IMR-90 (cell line): ENCODE results near the gene AOPEP. TPM values are rescaled to one million over a fixed set of nuclear protein-coding genes. Genes with fewer than 3 reads are reported as not detected.

Experiments used
- ATAC-seq: fragments of 200-7000 bp; cut with Tn5 transposase; 2 replicates; pipeline ENCODE4 v1.9.1; 2020; ENCODE audit warnings: low read depth, mild to moderate bottlenecking, moderate library complexity
- BruUV-seq: library from RNA; stranded (reverse); fragments of 400-500 nt; replicated peaks from 2 replicates; lab custom pipeline; 2021; lab: Mats Ljungman, UMichigan
- CTCF ChIA-PET: fragments of 300-600 bp; formaldehyde crosslinking; extraction: SDS; loops from one replicate; lab custom pipeline; 2021; ENCODE audit warnings: antibody characterized with exemption; lab: Yijun Ruan, JAX
- POLR2A ChIA-PET: fragments of 300-600 bp; sonication (Branson Sonifier 250); formaldehyde crosslinking; loops from one replicate; lab custom pipeline; 2022; ENCODE audit warnings: antibody characterized with exemption; ENCODE audit not compliant: unreplicated experiment; lab: Charles Lee
- DNase-seq: peaks from one replicate; pipeline ENCODE4 v3.0.0; 2013
- H2AFZ ChIP-seq: replicated peaks from 2 replicates; pipeline ENCODE3; 2013; ENCODE audit warnings: low read length, mild to moderate bottlenecking; ENCODE audit not compliant: poor library complexity
- H2AK5ac ChIP-seq: 2 replicates; pipeline ENCODE4 v1.6.1; 2013; ENCODE audit warnings: low read depth, low read length, inconsistent platforms
- H2AK9ac ChIP-seq: replicated peaks from 2 replicates; pipeline ENCODE3; 2013; ENCODE audit warnings: mild to moderate bottlenecking, low read depth, low read length, moderate library complexity; ENCODE audit not compliant: poor library complexity
- H2BK120ac ChIP-seq: 2 replicates; pipeline ENCODE4 v1.6.1; 2013; ENCODE audit warnings: low read depth, low read length, inconsistent platforms
- H2BK15ac ChIP-seq: 3 replicates; pipeline ENCODE4 v1.6.1; 2013; ENCODE audit warnings: low read depth, low read length, inconsistent platforms
- H2BK20ac ChIP-seq: 2 replicates; pipeline ENCODE4 v1.6.1; 2013; ENCODE audit warnings: low read depth, mild to moderate bottlenecking, inconsistent platforms, low read length, moderate library complexity
- H2BK5ac ChIP-seq: 2 replicates; pipeline ENCODE4 v1.6.1; 2013; ENCODE audit warnings: mild to moderate bottlenecking, low read depth, low read length, inconsistent platforms; ENCODE audit not compliant: poor library complexity, severe bottlenecking
- H3K14ac ChIP-seq: replicated peaks from 2 replicates; pipeline ENCODE4 v1.6.1; 2013; ENCODE audit warnings: low read depth, low read length, inconsistent platforms
- H3K18ac ChIP-seq: 2 replicates; pipeline ENCODE4 v1.6.1; 2013; ENCODE audit warnings: low read depth, low read length, control low read depth
- H3K23ac ChIP-seq: 2 replicates; pipeline ENCODE4 v1.6.1; 2013; ENCODE audit warnings: low read depth, low read length, inconsistent platforms
- H3K27ac ChIP-seq: 2 replicates; pipeline ENCODE4 v1.5.1; 2013; ENCODE audit warnings: mild to moderate bottlenecking, control low read depth, low read length; ENCODE audit not compliant: insufficient read depth
- H3K27me3 ChIP-seq: 2 replicates; pipeline ENCODE4 v1.6.1; 2013; ENCODE audit warnings: low read length; ENCODE audit not compliant: control insufficient read depth, insufficient read depth
- H3K36me3 ChIP-seq: 2 replicates; pipeline ENCODE4 v1.6.1; 2013; ENCODE audit warnings: low read length, mixed read lengths; ENCODE audit not compliant: control insufficient read depth, insufficient read depth
- H3K4ac ChIP-seq: 2 replicates; pipeline ENCODE4 v1.6.1; 2013; ENCODE audit warnings: low read depth, low read length, inconsistent platforms
- H3K4me1 ChIP-seq: 2 replicates; pipeline ENCODE4 v1.6.1; 2013; ENCODE audit warnings: low read length, mixed read lengths; ENCODE audit not compliant: control insufficient read depth, insufficient read depth
- H3K4me2 ChIP-seq: 2 replicates; pipeline ENCODE4 v1.6.1; 2013; ENCODE audit warnings: low read depth, mild to moderate bottlenecking, control low read depth, low read length, moderate library complexity
- H3K4me3 ChIP-seq: 2 replicates; pipeline ENCODE4 v1.5.1; 2013; ENCODE audit warnings: low read depth, mild to moderate bottlenecking, control low read depth, low read length, moderate library complexity; ENCODE audit not compliant: insufficient read depth
- H3K56ac ChIP-seq: 2 replicates; pipeline ENCODE4 v1.6.1; 2013; ENCODE audit warnings: low read length, inconsistent platforms; ENCODE audit not compliant: insufficient read depth; ENCODE audit errors: extremely low read depth
- H3K79me1 ChIP-seq, 2 experiments: 2 replicates each; pipeline ENCODE4 v1.6.1; 2013; ENCODE audit warnings: low read length in 2 of 2, inconsistent platforms in 1 of 2, low read depth in 1 of 2
- H3K9ac ChIP-seq: 2 replicates; pipeline ENCODE4 v1.6.1; 2013; ENCODE audit warnings: low read depth, low read length, control low read depth
- H3K9me1 ChIP-seq: 2 replicates; pipeline ENCODE4 v1.6.1; 2013; ENCODE audit warnings: low read length, inconsistent platforms; ENCODE audit not compliant: insufficient read depth
- H3K9me3 ChIP-seq: 2 replicates; pipeline ENCODE4 v1.6.1; 2013; ENCODE audit warnings: low read length; ENCODE audit not compliant: control insufficient read depth, insufficient read depth
- H4K20me1 ChIP-seq: 2 replicates; pipeline ENCODE4 v1.6.1; 2013; ENCODE audit warnings: low read length, inconsistent platforms; ENCODE audit not compliant: insufficient read depth
- H4K5ac ChIP-seq: 2 replicates; pipeline ENCODE4 v1.6.1; 2013; ENCODE audit warnings: mild to moderate bottlenecking, low read depth, low read length, control low read depth
- H4K8ac ChIP-seq, 2 experiments: 2 replicates each; pipeline ENCODE4 v1.6.1; 2013; ENCODE audit warnings: low read depth in 2 of 2, low read length in 2 of 2, control low read depth in 1 of 2, inconsistent platforms in 1 of 2
- H4K91ac ChIP-seq: 2 replicates; pipeline ENCODE4 v1.6.1; 2013; ENCODE audit warnings: low read depth, low read length, inconsistent platforms; ENCODE audit not compliant: insufficient read depth
- BHLHE40 ChIP-seq: fragments of 150-350 bp; IDR thresholded peaks from 2 replicates; pipeline ENCODE4 v1.6.1; 2016; ENCODE audit warnings: mild to moderate bottlenecking, low read depth, low read length
- CHD1 ChIP-seq: IDR thresholded peaks from 2 replicates; pipeline ENCODE4 v1.6.1; 2012; ENCODE audit warnings: low read depth, low read length, improper control_type of control experiment
- ELK1 ChIP-seq: fragments of 150-350 bp; IDR thresholded peaks from 2 replicates; pipeline ENCODE4 v1.6.1; 2016; ENCODE audit warnings: low read depth, mild to moderate bottlenecking, low read length, moderate library complexity, borderline replicate concordance
- FOS ChIP-seq: fragments of 150-350 bp; IDR thresholded peaks from 2 replicates; pipeline ENCODE4 v1.6.1; 2016; ENCODE audit warnings: low read depth, low read length
- MAZ ChIP-seq: IDR thresholded peaks from 2 replicates; pipeline ENCODE4 v1.6.1; 2012; ENCODE audit warnings: low read depth, mild to moderate bottlenecking, low read length, improper control_type of control experiment, moderate library complexity, borderline replicate concordance
- POLR2A ChIP-seq: IDR thresholded peaks from 2 replicates; pipeline ENCODE4 v1.6.1; 2012; ENCODE audit warnings: mild to moderate bottlenecking, low read depth, low read length
- RFX5 ChIP-seq: IDR thresholded peaks from 2 replicates; pipeline ENCODE4 v1.8.0; 2012; ENCODE audit warnings: low read depth, mild to moderate bottlenecking, low read length, moderate library complexity
- SMC3 ChIP-seq: fragments of 150-350 bp; IDR thresholded peaks from 2 replicates; pipeline ENCODE4 v1.6.1; 2016; ENCODE audit warnings: low read depth, mild to moderate bottlenecking, antibody characterized with exemption, low read length, moderate library complexity
- WGBS, 2 experiments: methylation state at CpG; one replicate each; pipeline versions ENCODE4 v1.1.5 to v1.1.7; 2013; ENCODE audit warnings: missing lambda C conversion rate in 2 of 2; ENCODE audit not compliant: insufficient read length in 1 of 2; ENCODE audit errors: extremely low coverage in 2 of 2; 5-methylcytosine and 5-hydroxymethylcytosine counted together
- dilution Hi-C: fragments of 300-500 bp; cut with HindIII; formaldehyde crosslinking; loops from one replicate; pipeline ENCODE4 v1.14.3; 2018; ENCODE audit warnings: low sequenced_read_pairs; ENCODE audit not compliant: unreplicated experiment
- in situ Hi-C: fragments of 300-500 bp; cut with MboI; formaldehyde crosslinking; loops from 3 replicates; pipeline ENCODE4 v1.14.3; 2019; ENCODE audit warnings: low sequenced_read_pairs, inconsistent platforms, mixed read lengths
- intact Hi-C: fragments of 100-400 bp; cut with micrococcal nuclease; formaldehyde crosslinking; loops from 2 replicates; pipeline ENCODE4 v1.10.0; 2022
- polyA plus RNA-seq, 3 experiments: library from polyadenylated mRNA; depleted of rRNA; stranded (reverse); fragments of >200 nt; gene quantifications; 2 replicates each; pipeline ENCODE4 v1.2.3, GENCODE V29; 2012; ENCODE audit warnings: low replicate concordance in 1 of 3
- total RNA-seq: library from RNA; depleted of rRNA; stranded (reverse); fragments of >200 nt; gene quantifications from 2 replicates; pipeline ENCODE4 v1.2.3, GENCODE V29; 2012
- TF ChIP-seq, protein P1 (sequence below): fragments of 150-350 bp; IDR thresholded peaks from 2 replicates; pipeline ENCODE4 v1.6.1; 2017; ENCODE audit warnings: mild to moderate bottlenecking, antibody characterized with exemption, low read length, low read depth

Gene AOPEP
- total and polyA plus RNA-seq, 2 of the 4 experiments (the other 2 are of a cell fraction) = 34.9 to 38.7 TPM

- peak overlapping the region; percentile 64 for H2AFZ ChIP-seq
- peak overlapping the region; percentile 94 for H3K18ac ChIP-seq
- no peak overlapping the region for H3K9ac ChIP-seq
- peak overlapping the region; percentile 57; the same call in 1 of the 2 replicates for H3K4me2 ChIP-seq
- H3K9me3 ChIP-seq = no peaks in the 10 kb centered on the region
- H3K4me1 ChIP-seq = peaks cover 7% of the 10 kb centered on the region
- TF ChIP-seq BHLHE40 (no peak), SMC3 (no peak), ELK1 (no peak), MAZ (no peak), CHD1 (no peak), FOS (no peak), RFX5 (no peak), POLR2A (no peak)
- TF ChIP-seq, protein P1, sequence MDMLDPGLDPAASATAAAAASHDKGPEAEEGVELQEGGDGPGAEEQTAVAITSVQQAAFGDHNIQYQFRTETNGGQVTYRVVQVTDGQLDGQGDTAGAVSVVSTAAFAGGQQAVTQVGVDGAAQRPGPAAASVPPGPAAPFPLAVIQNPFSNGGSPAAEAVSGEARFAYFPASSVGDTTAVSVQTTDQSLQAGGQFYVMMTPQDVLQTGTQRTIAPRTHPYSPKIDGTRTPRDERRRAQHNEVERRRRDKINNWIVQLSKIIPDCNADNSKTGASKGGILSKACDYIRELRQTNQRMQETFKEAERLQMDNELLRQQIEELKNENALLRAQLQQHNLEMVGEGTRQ = no peak
- peak overlapping the region; percentile 93 for H2BK120ac ChIP-seq
- in situ Hi-C loops = no loop called here
- H3K4ac ChIP-seq = peak overlapping the region; percentile 86
- no peak overlapping the region for H3K4me3 ChIP-seq
- peak overlapping the region; percentile 20; the same call in 1 of the 2 replicates for H3K27ac ChIP-seq
- H3K23ac ChIP-seq = peak overlapping the region; percentile 61
- ChIA-PET CTCF (no interaction called here), POLR2A (no interaction called here)
- H3K36me3 ChIP-seq = no peaks in the 10 kb centered on the region
- H4K20me1 ChIP-seq = no peaks in the 10 kb centered on the region
- peak overlapping the region; percentile 15 for H2AK9ac ChIP-seq
- peaks cover 0 to 5% of the 10 kb centered on the region in 2 experiments; a peak in 1 of 4 replicates for H3K79me1 ChIP-seq
- ATAC-seq = peak; percentile 68
- peaks cover 1% of the 10 kb centered on the region; the same call in 1 of the 2 replicates for H3K27me3 ChIP-seq
- dilution Hi-C loops = no loop called here
- H2BK15ac ChIP-seq = peak overlapping the region; percentile 40; the same call in 2 of the 3 replicates
- BruUV-seq = no TSS peak
- H4K91ac ChIP-seq = peak overlapping the region; percentile 69
- H2BK5ac ChIP-seq = peak overlapping the region; percentile 93
- peak overlapping the region; percentile 18 for H3K56ac ChIP-seq
- peak overlapping the region; percentile 89 for H3K14ac ChIP-seq
- intact Hi-C loops = no loop called here
- H2BK20ac ChIP-seq = peak overlapping the region; percentile 75
- no peak for DNase-seq
- 76% methylated on average over 2 of the region's 5 CpGs; no CpG with 5 or more reads in 1 of the 2 experiments for WGBS, 2 experiments
- peaks cover 6% of the 10 kb centered on the region for H3K9me1 ChIP-seq
- H2AK5ac ChIP-seq = peak overlapping the region; percentile 91
- peak overlapping the region; percentile 2 to 91; a peak in 2 of 4 replicates for H4K8ac ChIP-seq
- peak overlapping the region; percentile 79 for H4K5ac ChIP-seq
Observed at GRCh38 chr9:94792511-94792910, 66.0 kb downstream of the AOPEP start.
